A673 (cell line): ENCODE data around the gene NES.

ENCODE experiments used
- EZH2 ChIP-seq: fragments of 200-600 bp; sonication (generic); IDR thresholded peaks from 2 replicates; pipeline ENCODE4 v1.6.1; 2017; ENCODE audit warnings: borderline replicate concordance, low read depth, mild to moderate bottlenecking, mixed read lengths, antibody characterized with exemption, low read length; ENCODE audit not compliant: poor library complexity, severe bottlenecking
- TF ChIP-seq, protein P1 (sequence below): fragments of 300-800, 200-600 bp; sonication (generic); conservative IDR thresholded peaks from 2 replicates; pipeline ENCODE4 v1.5.1; 2017; ENCODE audit warnings: low read depth, mild to moderate bottlenecking, antibody characterized with exemption, low read length, moderate library complexity, mixed read lengths

DNA sequence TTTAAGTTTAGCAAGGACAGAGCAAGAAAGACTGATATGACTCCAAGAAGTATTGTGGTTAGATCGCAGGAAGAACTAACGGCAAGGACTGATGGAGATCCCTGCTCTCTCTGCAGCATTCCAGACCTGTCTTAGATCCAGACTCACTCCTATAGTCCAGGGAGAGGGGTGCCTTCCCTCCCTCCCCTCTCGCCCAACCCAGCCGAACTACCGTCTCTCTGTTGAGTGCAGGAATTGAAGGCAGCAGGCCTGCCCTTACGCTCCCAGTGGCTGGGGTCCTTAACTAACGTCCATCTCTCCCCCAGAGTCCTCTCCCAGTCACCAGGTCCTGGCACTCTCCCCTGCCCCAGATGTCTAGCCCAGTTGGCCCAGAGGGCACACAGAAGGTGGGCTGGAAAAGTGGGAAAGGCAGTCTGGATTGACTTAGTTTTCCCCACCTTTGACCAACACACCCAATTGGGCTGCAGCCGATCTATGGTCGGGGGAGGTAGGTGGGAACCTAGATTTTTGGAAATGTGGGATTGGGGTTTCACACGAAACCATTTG is 27.0 kb upstream of the NES start:
- TF ChIP-seq, protein P1, sequence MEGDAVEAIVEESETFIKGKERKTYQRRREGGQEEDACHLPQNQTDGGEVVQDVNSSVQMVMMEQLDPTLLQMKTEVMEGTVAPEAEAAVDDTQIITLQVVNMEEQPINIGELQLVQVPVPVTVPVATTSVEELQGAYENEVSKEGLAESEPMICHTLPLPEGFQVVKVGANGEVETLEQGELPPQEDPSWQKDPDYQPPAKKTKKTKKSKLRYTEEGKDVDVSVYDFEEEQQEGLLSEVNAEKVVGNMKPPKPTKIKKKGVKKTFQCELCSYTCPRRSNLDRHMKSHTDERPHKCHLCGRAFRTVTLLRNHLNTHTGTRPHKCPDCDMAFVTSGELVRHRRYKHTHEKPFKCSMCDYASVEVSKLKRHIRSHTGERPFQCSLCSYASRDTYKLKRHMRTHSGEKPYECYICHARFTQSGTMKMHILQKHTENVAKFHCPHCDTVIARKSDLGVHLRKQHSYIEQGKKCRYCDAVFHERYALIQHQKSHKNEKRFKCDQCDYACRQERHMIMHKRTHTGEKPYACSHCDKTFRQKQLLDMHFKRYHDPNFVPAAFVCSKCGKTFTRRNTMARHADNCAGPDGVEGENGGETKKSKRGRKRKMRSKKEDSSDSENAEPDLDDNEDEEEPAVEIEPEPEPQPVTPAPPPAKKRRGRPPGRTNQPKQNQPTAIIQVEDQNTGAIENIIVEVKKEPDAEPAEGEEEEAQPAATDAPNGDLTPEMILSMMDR = no peak
- TF ChIP-seq EZH2 = no peak
